Activated CD8-positive, alpha-beta T cell treated with anti-CD3 and anti-CD28 coated beads for 36 hours (primary cell): ENCODE measurements around the gene GNGT1. TPM values are rescaled to one million over a fixed set of nuclear protein-coding genes. Genes with fewer than 3 reads are reported as not detected.

ENCODE experiments used
- ATAC-seq: fragments of 200-7000 bp; cut with Tn5 transposase; one replicate; pipeline ENCODE4 v1.10.0; 2021; ENCODE audit warnings: mild to moderate bottlenecking, moderate library complexity
- CTCF ChIA-PET: fragments of 350-600 bp; sonication (Branson Sonifier 250); formaldehyde crosslinking; loops from one replicate; lab custom pipeline; 2021; ENCODE audit warnings: antibody characterized with exemption; lab: Charles Lee
- POLR2A ChIA-PET: fragments of 350-600 bp; sonication (Branson Sonifier 250); formaldehyde crosslinking; loops from one replicate; lab custom pipeline; 2021; ENCODE audit warnings: antibody characterized with exemption; lab: Charles Lee
- DNase-seq: peaks from one replicate; pipeline ENCODE4 v3.0.0-alpha.2; 2020
- H3K27ac Mint-ChIP-seq: one replicate; pipeline ENCODE4 v1.8.0; 2021; ENCODE audit warnings: mild to moderate bottlenecking, mixed read lengths
- H3K27me3 Mint-ChIP-seq: one replicate; pipeline ENCODE4 v1.8.0; 2021; ENCODE audit warnings: mixed read lengths
- H3K36me3 Mint-ChIP-seq: one replicate; pipeline ENCODE4 v1.8.0; 2021; ENCODE audit warnings: low read depth, mixed read lengths
- H3K4me1 Mint-ChIP-seq: one replicate; pipeline ENCODE4 v1.8.0; 2021; ENCODE audit warnings: low read depth, mixed read lengths
- H3K4me3 Mint-ChIP-seq: one replicate; pipeline ENCODE4 v1.8.0; 2021; ENCODE audit warnings: mild to moderate bottlenecking, moderate library complexity, mixed read lengths
- H3K9me3 Mint-ChIP-seq: one replicate; pipeline ENCODE4 v1.8.0; 2021; ENCODE audit warnings: mixed read lengths
- intact Hi-C: fragments of 100-400 bp; cut with micrococcal nuclease; formaldehyde crosslinking; loops from one replicate; pipeline ENCODE4 v1.10.0; 2022
- total RNA-seq, 2 experiments: library from RNA; stranded (reverse); gene quantifications; one replicate each; pipeline ENCODE4 v1.2.3, GENCODE V29; 2021
- TF ChIP-seq, protein P1 (sequence below): fragments of 200-600 bp; IDR thresholded peaks from one replicate; pipeline ENCODE4 v1.8.0; 2022; ENCODE audit warnings: antibody characterized with exemption, mild to moderate bottlenecking

The GNGT1 gene
- total RNA-seq, 2 experiments from 2014 or later, result not detected

DNA sequence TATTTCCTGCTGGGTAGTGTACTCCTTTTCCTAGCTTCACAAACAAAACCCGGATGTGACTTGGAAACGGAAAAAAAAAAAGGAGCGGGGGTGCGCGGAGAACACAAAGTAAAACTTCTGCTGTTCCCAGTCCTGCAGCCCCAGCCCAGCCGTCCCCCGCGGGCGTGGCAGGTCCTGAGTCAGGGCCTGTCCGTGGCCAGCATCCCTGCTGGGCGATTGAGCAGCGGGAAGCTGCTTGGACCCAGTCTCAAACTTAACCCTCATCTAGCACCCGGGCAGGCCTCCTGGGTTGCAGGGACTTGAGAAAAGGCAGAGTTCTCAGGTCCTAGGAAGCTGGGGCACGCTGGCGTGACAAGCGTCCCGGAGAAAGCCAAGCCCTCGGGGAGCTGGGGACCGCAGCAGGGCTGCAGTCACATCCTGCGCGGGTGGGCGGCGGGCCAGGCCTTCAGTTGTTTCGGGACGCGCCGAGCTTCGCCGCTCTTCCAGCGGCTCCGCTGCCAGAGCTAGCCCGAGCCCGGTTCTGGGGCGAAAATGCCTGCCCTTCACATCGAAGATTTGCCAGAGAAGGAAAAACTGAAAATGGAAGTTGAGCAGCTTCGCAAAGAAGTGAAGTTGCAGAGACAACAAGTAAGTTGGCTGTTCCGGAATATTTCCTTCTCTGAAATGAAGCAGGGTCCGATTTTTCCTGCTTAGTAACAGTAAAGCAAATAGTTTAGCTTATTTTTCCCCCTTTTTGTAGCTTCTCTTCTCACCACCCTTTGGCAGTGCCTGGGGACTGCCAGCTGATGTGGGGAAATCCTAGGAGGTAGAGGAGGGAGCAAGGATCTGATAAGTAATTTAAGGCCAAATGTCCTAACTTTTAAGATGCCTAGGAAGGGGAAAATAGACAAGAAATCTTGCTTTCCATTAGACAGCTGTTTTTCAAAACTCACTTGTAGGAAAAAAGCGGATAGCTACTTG, 15.5 kb downstream of the GNGT1 start, which contains the start of gene GNG11:
GNG11 (plus strand) TSS at position 129 of the 960 bp plus-strand sequence; CDS start at position 532, 403 bp downstream.
- Mint-ChIP-seq H3K9me3 (no peaks in the 10 kb centered on the region), H3K4me3 (peak within 1 kb of the TSS; percentile 44), H3K4me1 (peaks cover 2% of the 10 kb centered on the region), H3K27me3 (peaks cover 28% of the 10 kb centered on the region), H3K36me3 (no peaks in the 10 kb centered on the region), H3K27ac (no peak within 1 kb of the TSS)
- peak; percentile 55 for DNase-seq
- TF ChIP-seq, protein P1, sequence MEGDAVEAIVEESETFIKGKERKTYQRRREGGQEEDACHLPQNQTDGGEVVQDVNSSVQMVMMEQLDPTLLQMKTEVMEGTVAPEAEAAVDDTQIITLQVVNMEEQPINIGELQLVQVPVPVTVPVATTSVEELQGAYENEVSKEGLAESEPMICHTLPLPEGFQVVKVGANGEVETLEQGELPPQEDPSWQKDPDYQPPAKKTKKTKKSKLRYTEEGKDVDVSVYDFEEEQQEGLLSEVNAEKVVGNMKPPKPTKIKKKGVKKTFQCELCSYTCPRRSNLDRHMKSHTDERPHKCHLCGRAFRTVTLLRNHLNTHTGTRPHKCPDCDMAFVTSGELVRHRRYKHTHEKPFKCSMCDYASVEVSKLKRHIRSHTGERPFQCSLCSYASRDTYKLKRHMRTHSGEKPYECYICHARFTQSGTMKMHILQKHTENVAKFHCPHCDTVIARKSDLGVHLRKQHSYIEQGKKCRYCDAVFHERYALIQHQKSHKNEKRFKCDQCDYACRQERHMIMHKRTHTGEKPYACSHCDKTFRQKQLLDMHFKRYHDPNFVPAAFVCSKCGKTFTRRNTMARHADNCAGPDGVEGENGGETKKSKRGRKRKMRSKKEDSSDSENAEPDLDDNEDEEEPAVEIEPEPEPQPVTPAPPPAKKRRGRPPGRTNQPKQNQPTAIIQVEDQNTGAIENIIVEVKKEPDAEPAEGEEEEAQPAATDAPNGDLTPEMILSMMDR, result no peak
- ChIA-PET CTCF (interaction anchor here (0.8 to 1.2 kb wide), 2 partner anchors 10 to 43 kb away, joined by 3 to 5 read pairs; no protein-coding TSS in a partner anchor), POLR2A (interaction anchor here (1.1 kb wide), 1 partner anchor 8 kb away, joined by 3 read pairs; no protein-coding TSS in a partner anchor)
- ATAC-seq, result peak; percentile 84
- intact Hi-C loops, result no loop called here

DNA sequence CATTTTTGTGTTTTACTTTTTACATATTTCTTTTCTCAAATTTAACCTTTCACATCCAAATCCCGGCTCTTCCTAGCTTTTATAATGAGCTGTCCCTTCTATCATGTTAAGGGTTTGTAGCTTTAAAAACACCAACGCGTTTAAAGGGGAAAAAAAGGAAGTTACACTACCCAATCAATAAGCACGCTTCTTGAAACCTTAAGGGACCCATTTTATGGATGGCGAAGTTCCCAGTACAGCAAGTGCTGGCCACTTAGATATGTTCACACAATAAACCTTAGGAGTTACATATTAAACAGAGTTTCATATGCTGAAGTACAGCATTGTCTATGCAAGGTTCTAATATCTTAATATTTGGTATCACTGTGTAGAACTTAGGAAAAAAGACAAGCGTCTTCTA, 16.9 kb downstream of the GNGT1 start:
- Mint-ChIP-seq H3K9me3 (no peaks in the 10 kb centered on the region), H3K27me3 (peaks cover 24% of the 10 kb centered on the region), H3K4me3 (no peak overlapping the region), H3K4me1 (peaks cover 2% of the 10 kb centered on the region), H3K27ac (no peak overlapping the region), H3K36me3 (no peaks in the 10 kb centered on the region)
- TF ChIP-seq, protein P1, result no peak
- POLR2A ChIA-PET, result no interaction called here
- CTCF ChIA-PET, result interaction anchor here (0.6 kb wide), 1 partner anchor 30 kb away, joined by 3 read pairs; no protein-coding TSS in a partner anchor
- ATAC-seq, result no peak
- no peak for DNase-seq
- intact Hi-C loops, result no loop called here

DNA sequence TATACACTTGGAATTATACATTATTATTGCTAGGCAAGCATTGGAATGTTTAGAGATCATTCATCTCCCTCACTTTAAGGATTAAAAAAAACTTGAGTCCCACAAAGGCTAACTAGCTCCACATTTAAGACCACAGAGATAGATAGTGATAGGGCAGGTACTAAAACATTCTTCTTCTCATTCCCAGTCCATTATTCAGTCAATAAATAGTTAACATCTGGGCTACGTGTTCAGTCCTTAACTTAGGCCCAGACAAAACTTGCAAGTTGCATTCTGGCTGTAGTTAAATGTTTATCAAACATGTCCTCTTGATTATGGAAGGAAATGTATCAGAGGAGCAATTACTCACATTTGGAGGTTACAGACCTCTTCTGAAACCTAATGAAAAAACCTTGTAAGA, 17.6 kb downstream of the GNGT1 start:
- Mint-ChIP-seq H3K4me3 (no peak overlapping the region), H3K4me1 (peaks cover 2% of the 10 kb centered on the region), H3K27me3 (peaks cover 24% of the 10 kb centered on the region), H3K27ac (no peak overlapping the region), H3K9me3 (no peaks in the 10 kb centered on the region), H3K36me3 (no peaks in the 10 kb centered on the region)
- intact Hi-C loops, result no loop called here
- ChIA-PET CTCF (no interaction called here), POLR2A (no interaction called here)
- TF ChIP-seq, protein P1, result no peak
- no peak for DNase-seq
- ATAC-seq, result no peak

DNA sequence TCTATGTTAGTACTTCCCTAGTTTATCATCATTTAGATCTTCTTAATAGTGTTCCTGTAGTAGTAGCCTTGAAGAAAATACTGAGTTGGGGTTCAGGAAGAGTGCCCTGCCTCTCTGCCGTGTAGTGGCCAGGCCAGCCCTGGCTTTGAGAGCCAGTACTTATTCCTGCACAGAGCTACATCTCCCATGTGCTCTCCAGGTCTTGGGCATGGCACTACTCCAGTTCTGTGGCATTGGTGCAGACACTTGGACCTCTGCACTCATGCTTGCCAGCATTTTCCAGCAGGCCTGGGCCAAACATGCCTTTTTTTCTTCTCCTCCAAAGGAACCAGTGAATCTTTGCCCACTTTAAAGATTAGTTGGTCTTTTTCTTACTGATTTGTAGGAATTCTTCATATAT, 20.4 kb downstream of the GNGT1 start:
- ATAC-seq (no peak), DNase-seq (no peak)
- Mint-ChIP-seq H3K4me3 (no peak overlapping the region), H3K9me3 (no peaks in the 10 kb centered on the region), H3K27ac (no peak overlapping the region), H3K36me3 (no peaks in the 10 kb centered on the region), H3K27me3 (peaks cover 23% of the 10 kb centered on the region), H3K4me1 (peaks cover 2% of the 10 kb centered on the region)
- ChIA-PET CTCF (no interaction called here), POLR2A (no interaction called here)
- TF ChIP-seq, protein P1, result no peak
- intact Hi-C loops, result no loop called here

DNA sequence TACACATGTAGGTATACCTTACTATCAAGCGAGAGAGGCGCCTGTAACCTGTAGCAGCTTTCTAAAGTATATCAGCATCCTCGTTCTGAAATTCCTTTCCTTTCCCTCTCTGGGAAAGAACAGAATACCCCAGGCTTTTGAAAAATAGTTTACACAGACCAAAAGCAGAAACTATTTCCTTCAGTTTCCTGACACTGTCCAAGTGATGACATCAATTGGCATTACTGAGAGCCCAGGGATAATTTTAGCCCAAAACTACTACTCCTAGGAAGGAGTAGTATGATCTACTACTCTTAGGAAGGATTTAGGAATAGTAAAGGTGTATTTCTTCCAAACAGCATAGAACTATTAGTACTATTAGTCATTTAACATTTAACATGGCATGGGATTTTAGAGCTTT, 21.2 kb downstream of the GNGT1 start:
- Mint-ChIP-seq H3K27me3 (peaks cover 23% of the 10 kb centered on the region), H3K27ac (no peak overlapping the region), H3K36me3 (no peaks in the 10 kb centered on the region), H3K4me1 (no peaks in the 10 kb centered on the region), H3K4me3 (no peak overlapping the region), H3K9me3 (no peaks in the 10 kb centered on the region)
- ChIA-PET POLR2A (interaction anchor here (0.6 kb wide), 1 partner anchor 135 kb away, joined by 3 read pairs; no protein-coding TSS in a partner anchor), CTCF (no interaction called here)
- ATAC-seq, result no peak
- DNase-seq, result no peak
- TF ChIP-seq, protein P1, result no peak
- intact Hi-C loops, result no loop called here
